GM12878 (cell line): ENCODE results near the gene PCP4L1. TPM values are rescaled to one million over a fixed set of nuclear protein-coding genes. Genes with fewer than 3 reads are reported as not detected.

ENCODE experiments used
- ATF7 ChIP-seq: fragments of 450-650 bp; IDR thresholded peaks from 2 replicates; pipeline ENCODE4 v1.6.1; 2016; ENCODE audit warnings: low read depth, mild to moderate bottlenecking
- BACH1 ChIP-seq: fragments of 450-650 bp; IDR thresholded peaks from 2 replicates; pipeline ENCODE4 v1.6.1; 2017; ENCODE audit warnings: mild to moderate bottlenecking, borderline replicate concordance
- CBX5 ChIP-seq: sonication (generic); IDR thresholded peaks from 2 replicates; pipeline ENCODE4 v1.6.1; 2016; ENCODE audit warnings: low read depth, moderate library complexity, mild to moderate bottlenecking, inconsistent platforms
- CEBPB ChIP-seq, 2 experiments: fragments of 150-350 bp in 1 of 2; IDR thresholded peaks; 2 replicates each; pipeline ENCODE4 v1.6.1; 2012 to 2014; ENCODE audit warnings: low read depth in 2 of 2, low read length in 2 of 2, borderline replicate concordance in 1 of 2, inconsistent platforms in 1 of 2
- CEBPZ ChIP-seq: fragments of 150-350 bp; IDR thresholded peaks from 2 replicates; pipeline ENCODE4 v1.6.1; 2016; ENCODE audit warnings: low read depth, low read length
- CHD4 ChIP-seq: fragments of 200-600 bp; sonication (generic); IDR thresholded peaks from 2 replicates; pipeline ENCODE4 v1.6.1; 2016; ENCODE audit warnings: mild to moderate bottlenecking
- ETV6 ChIP-seq, 2 experiments: fragments of 450-650 bp in 1 of 2; IDR thresholded peaks in 1 of 2; conservative IDR thresholded peaks in 1 of 2; 2 replicates each; pipeline ENCODE4 v1.6.1; 2014; ENCODE audit warnings: antibody characterized with exemption in 1 of 2, borderline replicate concordance in 1 of 2, low read depth in 1 of 2, mild to moderate bottlenecking in 1 of 2, moderate library complexity in 1 of 2
- GABPA ChIP-seq: IDR thresholded peaks from 2 replicates; pipeline ENCODE4 v1.6.1; 2014; ENCODE audit warnings: antibody characterized with exemption, low read depth, mild to moderate bottlenecking, inconsistent platforms
- KDM1A ChIP-seq: fragments of 200-600 bp; sonication (generic); IDR thresholded peaks from 2 replicates; pipeline ENCODE4 v1.6.1; 2016; ENCODE audit warnings: borderline replicate concordance
- LARP7 ChIP-seq: fragments of 450-650 bp; IDR thresholded peaks from 2 replicates; pipeline ENCODE4 v1.6.1; 2017; ENCODE audit warnings: mild to moderate bottlenecking
- MTA2 ChIP-seq: fragments of 450-650 bp; IDR thresholded peaks from 2 replicates; pipeline ENCODE4 v1.6.1; 2016; ENCODE audit warnings: low read depth, mild to moderate bottlenecking, moderate library complexity
- RAD21 ChIP-seq: IDR thresholded peaks from 2 replicates; pipeline ENCODE4 v1.6.1; 2011; ENCODE audit warnings: mild to moderate bottlenecking, low read depth, low read length, moderate library complexity; ENCODE audit not compliant: insufficient read depth
- SPI1 ChIP-seq: IDR thresholded peaks from 2 replicates; pipeline ENCODE4 v1.6.1; 2011; ENCODE audit warnings: low read depth, mild to moderate bottlenecking, low read length, moderate library complexity, borderline replicate concordance; ENCODE audit not compliant: insufficient read depth
- STAT3 ChIP-seq: IDR thresholded peaks from 2 replicates; pipeline ENCODE4 v1.6.1; 2011; ENCODE audit warnings: low read depth, low read length, improper control_type of control experiment
- WRNIP1 ChIP-seq: IDR thresholded peaks from 2 replicates; pipeline ENCODE4 v1.6.1; 2011; ENCODE audit warnings: low read depth, low read length, improper control_type of control experiment, borderline replicate concordance
- ZNF217 ChIP-seq: fragments of 450-650 bp; IDR thresholded peaks from 2 replicates; pipeline ENCODE4 v1.6.1; 2017; ENCODE audit warnings: antibody characterized with exemption, mild to moderate bottlenecking
- ZNF274 ChIP-seq: IDR thresholded peaks from one replicate; pipeline ENCODE4 v1.8.0; 2011; ENCODE audit not compliant: insufficient read length, insufficient read depth
- ZNF384 ChIP-seq: IDR thresholded peaks from 2 replicates; pipeline ENCODE4 v1.6.1; 2012; ENCODE audit warnings: low read depth, mild to moderate bottlenecking, low read length, improper control_type of control experiment, borderline replicate concordance
- ZNF622 ChIP-seq: fragments of 450-650 bp; IDR thresholded peaks from 2 replicates; pipeline ENCODE4 v1.6.1; 2017; ENCODE audit warnings: mild to moderate bottlenecking, inconsistent platforms
- ZZZ3 ChIP-seq: IDR thresholded peaks from 2 replicates; pipeline ENCODE4 v1.6.1; 2011; ENCODE audit warnings: low read depth; ENCODE audit not compliant: control insufficient read depth, insufficient read length
- polyA plus RNA-seq, 11 experiments: library from polyadenylated mRNA; depleted of rRNA in 4 of 11; unstranded in 6 of 11; stranded (reverse) in 5 of 11; fragments of >200 nt; fragmentation: Nextera tagmentation in 4 of 11; fragmentation: Illumina TruSeq in 1 of 11; extraction: Ambion mirVana in 4 of 11; extraction: Trizol in 1 of 11; gene quantifications; 1 replicate in 1 of 11; 2 replicates in 10 of 11; pipeline versions ENCODE4 v1.2.1 to v1.2.3, GENCODE V29; 2011 to 2016; ENCODE audit warnings: inconsistent platforms in 2 of 11, missing spikeins in 2 of 11, low read depth in 1 of 11
- total RNA-seq, 4 experiments: library from RNA; depleted of rRNA in 3 of 4; stranded (reverse); fragments of >200 nt in 3 of 4; fragmentation: Illumina TruSeq in 1 of 4; extraction: Trizol in 1 of 4; gene quantifications; 2 replicates each; pipeline versions ENCODE4 v1.2.1 to v1.2.3, GENCODE V29; 2013 to 2021
- TF ChIP-seq, protein P1 (sequence below): fragments of 450-650 bp; IDR thresholded peaks from 2 replicates; pipeline ENCODE4 v1.6.1; 2017; ENCODE audit warnings: mild to moderate bottlenecking, moderate library complexity

PCP4L1 gene
- total and polyA plus RNA-seq, 10 of the 15 experiments (the other 5 are each of a cell fraction or from before 2014, with no cell fraction given): 1.0 to 5.2 (median 2.8) TPM

- TF ChIP-seq CEBPZ: peak; percentile 24; the same call in 1 of the 2 replicates
- TF ChIP-seq ZNF622: no peak
- TF ChIP-seq ZZZ3: no peak
- no peak for TF ChIP-seq ETV6 (conservative IDR thresholded peaks at IDR 0.05 in 1 of 2, IDR thresholded peaks at IDR 0.05 in 1 of 2; ENCODE audit: borderline replicate concordance in 1 of 2, low read depth in 1 of 2)
- peak; percentile 100 for TF ChIP-seq ZNF384
- TF ChIP-seq WRNIP1: no peak
- TF ChIP-seq MTA2: 0 out of 2 replicates have a peak, but pooled peaks have one; percentile 9
- TF ChIP-seq RAD21: peak; percentile 61
- TF ChIP-seq, protein P1, sequence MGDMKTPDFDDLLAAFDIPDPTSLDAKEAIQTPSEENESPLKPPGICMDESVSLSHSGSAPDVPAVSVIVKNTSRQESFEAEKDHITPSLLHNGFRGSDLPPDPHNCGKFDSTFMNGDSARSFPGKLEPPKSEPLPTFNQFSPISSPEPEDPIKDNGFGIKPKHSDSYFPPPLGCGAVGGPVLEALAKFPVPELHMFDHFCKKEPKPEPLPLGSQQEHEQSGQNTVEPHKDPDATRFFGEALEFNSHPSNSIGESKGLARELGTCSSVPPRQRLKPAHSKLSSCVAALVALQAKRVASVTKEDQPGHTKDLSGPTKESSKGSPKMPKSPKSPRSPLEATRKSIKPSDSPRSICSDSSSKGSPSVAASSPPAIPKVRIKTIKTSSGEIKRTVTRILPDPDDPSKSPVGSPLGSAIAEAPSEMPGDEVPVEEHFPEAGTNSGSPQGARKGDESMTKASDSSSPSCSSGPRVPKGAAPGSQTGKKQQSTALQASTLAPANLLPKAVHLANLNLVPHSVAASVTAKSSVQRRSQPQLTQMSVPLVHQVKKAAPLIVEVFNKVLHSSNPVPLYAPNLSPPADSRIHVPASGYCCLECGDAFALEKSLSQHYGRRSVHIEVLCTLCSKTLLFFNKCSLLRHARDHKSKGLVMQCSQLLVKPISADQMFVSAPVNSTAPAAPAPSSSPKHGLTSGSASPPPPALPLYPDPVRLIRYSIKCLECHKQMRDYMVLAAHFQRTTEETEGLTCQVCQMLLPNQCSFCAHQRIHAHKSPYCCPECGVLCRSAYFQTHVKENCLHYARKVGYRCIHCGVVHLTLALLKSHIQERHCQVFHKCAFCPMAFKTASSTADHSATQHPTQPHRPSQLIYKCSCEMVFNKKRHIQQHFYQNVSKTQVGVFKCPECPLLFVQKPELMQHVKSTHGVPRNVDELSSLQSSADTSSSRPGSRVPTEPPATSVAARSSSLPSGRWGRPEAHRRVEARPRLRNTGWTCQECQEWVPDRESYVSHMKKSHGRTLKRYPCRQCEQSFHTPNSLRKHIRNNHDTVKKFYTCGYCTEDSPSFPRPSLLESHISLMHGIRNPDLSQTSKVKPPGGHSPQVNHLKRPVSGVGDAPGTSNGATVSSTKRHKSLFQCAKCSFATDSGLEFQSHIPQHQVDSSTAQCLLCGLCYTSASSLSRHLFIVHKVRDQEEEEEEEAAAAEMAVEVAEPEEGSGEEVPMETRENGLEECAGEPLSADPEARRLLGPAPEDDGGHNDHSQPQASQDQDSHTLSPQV: no peak
- no peak for TF ChIP-seq KDM1A
- no peak for TF ChIP-seq CEBPB (IDR thresholded peaks at IDR 0.05; ENCODE audit: borderline replicate concordance in 1 of 2, low read depth in 2 of 2, low read length in 2 of 2)
- no peak for TF ChIP-seq LARP7
- no peak for TF ChIP-seq GABPA
- no peak for TF ChIP-seq SPI1
- no peak for TF ChIP-seq STAT3
- peak; percentile 34; the same call in 1 of the 2 replicates for TF ChIP-seq ATF7
- no peak for TF ChIP-seq ZNF217
- TF ChIP-seq CBX5: no peak
- no peak for TF ChIP-seq ZNF274
- no peak for TF ChIP-seq CHD4
- no peak for TF ChIP-seq BACH1
Measured at GRCh38 chr1:161225534-161226319, 32.8 kb upstream of the PCP4L1 start, which contains the start of gene TOMM40L (continued).
